GM23338 (cell line): ENCODE data around the gene NSUN3. TPM values are rescaled to one million over a fixed set of nuclear protein-coding genes. Genes with fewer than 3 reads are reported as not detected.

Experiments used
- ATAC-seq: fragments of 200-7000 bp; cut with Tn5 transposase; 3 replicates; pipeline ENCODE4 v1.9.1; 2020
- DNase-seq: peaks from one replicate; pipeline ENCODE4 v3.0.0-alpha.2; 2015; ENCODE audit warnings: low spot score
- H2AFZ ChIP-seq: fragments of 200-600 bp; sonication (generic); 2 replicates; pipeline ENCODE4 v1.8.0; 2016; ENCODE audit warnings: antibody characterized with exemption, mild to moderate bottlenecking, moderate library complexity
- H3F3A ChIP-seq: fragments of 200-600 bp; sonication (generic); replicated peaks from 2 replicates; pipeline ENCODE4 v1.8.0; 2017; ENCODE audit warnings: antibody characterized with exemption, mixed run types, low read depth
- H3K27ac ChIP-seq: fragments of 200-600 bp; sonication (generic); 2 replicates; pipeline ENCODE4 v1.6.1; 2016; ENCODE audit warnings: low read depth
- H3K27me3 ChIP-seq: fragments of 200-600 bp; sonication (generic); 2 replicates; pipeline ENCODE4 v1.8.0; 2016; ENCODE audit warnings: mild to moderate bottlenecking, mixed run types, moderate library complexity; ENCODE audit not compliant: insufficient read depth
- H3K36me3 ChIP-seq: fragments of 200-600 bp; sonication (generic); 2 replicates; pipeline ENCODE4 v1.8.0; 2016; ENCODE audit warnings: mild to moderate bottlenecking; ENCODE audit not compliant: insufficient read depth
- H3K4me1 ChIP-seq: fragments of 200-600 bp; sonication (generic); 2 replicates; pipeline ENCODE4 v1.8.0; 2016; ENCODE audit warnings: mild to moderate bottlenecking, moderate library complexity; ENCODE audit not compliant: insufficient read depth
- H3K4me2 ChIP-seq: fragments of 200-600 bp; sonication (generic); 2 replicates; pipeline ENCODE4 v1.7.1; 2017; ENCODE audit warnings: mixed run types
- H3K4me3 ChIP-seq: fragments of 200-600 bp; sonication (generic); 2 replicates; pipeline ENCODE4 v1.6.1; 2016; ENCODE audit warnings: mixed run types
- H3K79me2 ChIP-seq: fragments of 200-600 bp; sonication (generic); replicated peaks from 2 replicates; pipeline ENCODE4 v1.8.0; 2017; ENCODE audit warnings: mild to moderate bottlenecking; ENCODE audit not compliant: insufficient read depth
- H3K9me2 ChIP-seq: fragments of 200-600 bp; sonication (generic); 2 replicates; pipeline ENCODE4 v1.8.0; 2017; ENCODE audit not compliant: insufficient read depth
- H4K20me1 ChIP-seq: fragments of 200-600 bp; sonication (generic); replicated peaks from 2 replicates; pipeline ENCODE4 v1.8.0; 2017; ENCODE audit warnings: mild to moderate bottlenecking; ENCODE audit not compliant: insufficient read depth
- H3K27ac Mint-ChIP-seq: 2 replicates; pipeline ENCODE4 v1.8.0; 2020; ENCODE audit warnings: inconsistent platforms, mild to moderate bottlenecking, moderate library complexity, mixed read lengths
- H3K27me3 Mint-ChIP-seq: 3 replicates; pipeline ENCODE4 v1.8.0; 2022; ENCODE audit warnings: low read depth, mild to moderate bottlenecking, moderate library complexity, mixed read lengths, inconsistent platforms; ENCODE audit not compliant: insufficient read depth, poor library complexity
- H3K36me3 Mint-ChIP-seq: 3 replicates; pipeline ENCODE4 v1.8.0; 2021; ENCODE audit warnings: low read depth, mild to moderate bottlenecking, inconsistent platforms, moderate library complexity, mixed read lengths
- H3K4me1 Mint-ChIP-seq: 3 replicates; pipeline ENCODE4 v1.8.0; 2020; ENCODE audit warnings: mild to moderate bottlenecking, inconsistent platforms, mixed read lengths
- H3K4me3 Mint-ChIP-seq: 3 replicates; pipeline ENCODE4 v1.8.0; 2021; ENCODE audit warnings: moderate library complexity, mild to moderate bottlenecking, inconsistent platforms, mixed read lengths
- H3K9me3 Mint-ChIP-seq: 3 replicates; pipeline ENCODE4 v1.8.0; 2020; ENCODE audit warnings: moderate library complexity, mild to moderate bottlenecking, inconsistent platforms, mixed read lengths
- CREB1 ChIP-seq: fragments of 250-450 bp; sonication (Bioruptor Pico); IDR thresholded peaks from 2 replicates; pipeline ENCODE4 v1.5.0; 2020; ENCODE audit warnings: low read depth, mild to moderate bottlenecking, moderate library complexity
- CTCF ChIP-seq, 2 experiments: fragments of 200-600 bp in 1 of 2; sonication (generic) in 1 of 2; conservative IDR thresholded peaks; 2 replicates each; pipeline versions ENCODE4 v1.5.1 to v1.6.1; 2016 to 2017; ENCODE audit warnings: antibody characterized with exemption in 2 of 2, low read depth in 2 of 2, mild to moderate bottlenecking in 2 of 2, moderate library complexity in 1 of 2
- ETS1 ChIP-seq: IDR thresholded peaks from 2 replicates; pipeline ENCODE4 v1.6.1; 2016; ENCODE audit warnings: antibody characterized with exemption
- EZH2 ChIP-seq: fragments of 200-600 bp; sonication (generic); IDR thresholded peaks from one replicate; pipeline ENCODE4 v1.8.0; 2017; ENCODE audit warnings: antibody characterized with exemption, mild to moderate bottlenecking, low read depth; ENCODE audit not compliant: unreplicated experiment
- EZH2phosphoT487 ChIP-seq: fragments of 200-600 bp; sonication (generic); IDR thresholded peaks from one replicate; pipeline ENCODE4 v1.8.1; 2018; ENCODE audit warnings: antibody characterized with exemption; ENCODE audit not compliant: unreplicated experiment
- JUNB ChIP-seq: IDR thresholded peaks from one replicate; pipeline ENCODE4 v1.6.1; 2016; ENCODE audit warnings: antibody characterized with exemption; ENCODE audit not compliant: unreplicated experiment
- NANOG ChIP-seq: IDR thresholded peaks from 2 replicates; pipeline ENCODE4 v1.6.1; 2016; ENCODE audit warnings: antibody characterized with exemption, borderline replicate concordance
- POLR2AphosphoS5 ChIP-seq: IDR thresholded peaks from 2 replicates; pipeline ENCODE4 v1.6.1; 2016; ENCODE audit warnings: antibody characterized with exemption, low read depth
- REST ChIP-seq: IDR thresholded peaks from one replicate; pipeline ENCODE4 v1.6.1; 2018; ENCODE audit warnings: antibody characterized with exemption; ENCODE audit not compliant: unreplicated experiment
- STAT1 ChIP-seq: IDR thresholded peaks from one replicate; pipeline ENCODE4 v1.6.1; 2016; ENCODE audit warnings: antibody characterized with exemption; ENCODE audit not compliant: unreplicated experiment
- ZNF114 ChIP-seq: fragments of 250-450 bp; sonication (Bioruptor Pico); IDR thresholded peaks from 2 replicates; pipeline ENCODE4 v1.5.0; 2020; ENCODE audit warnings: mild to moderate bottlenecking, moderate library complexity
- ZNF331 ChIP-seq: fragments of 250-450 bp; sonication (Bioruptor Pico); IDR thresholded peaks from 2 replicates; pipeline ENCODE4 v1.5.0; 2020; ENCODE audit warnings: low read depth, mild to moderate bottlenecking, moderate library complexity
- ZNF462 ChIP-seq: fragments of 250-450 bp; sonication (Bioruptor Pico); IDR thresholded peaks from 2 replicates; pipeline ENCODE4 v1.5.0; 2020; ENCODE audit warnings: mild to moderate bottlenecking, moderate library complexity
- polyA plus RNA-seq: library from polyadenylated mRNA; unstranded; fragments of >200 nt; fragmentation: Nextera tagmentation; extraction: Ambion mirVana; gene quantifications from 2 replicates; pipeline ENCODE4 v1.2.1, GENCODE V29; 2016
- total RNA-seq: library from RNA; depleted of rRNA; stranded (reverse); fragments of >200 nt; shearing (Covaris generic); gene quantifications from 2 replicates; pipeline ENCODE4 v1.2.3, GENCODE V29; 2014

The NSUN3 gene
- total and polyA plus RNA-seq, 2 experiments from 2014 or later: 5.4 to 10.6 TPM

GRCh38 chr3:94117729-94118128 is 54.9 kb downstream of the NSUN3 start:
- ATAC-seq: no peak
- H3K4me1 Mint-ChIP-seq: peaks cover 4% of the 10 kb centered on the region
- H3K27ac Mint-ChIP-seq: peak overlapping the region; percentile 39; the same call in 1 of the 2 replicates

More at GRCh38 chr3:94117729-94118128, 54.9 kb downstream of the NSUN3 start:
- no peak for DNase-seq
- no peak overlapping the region for H3K4me3 ChIP-seq
- no peaks in the 10 kb centered on the region for H3F3A ChIP-seq
- no peaks in the 10 kb centered on the region for H4K20me1 ChIP-seq
- no peaks in the 10 kb centered on the region for H3K36me3 ChIP-seq
- TF ChIP-seq JUNB (no peak), ETS1 (no peak), EZH2 (no peak), REST (no peak), EZH2phosphoT487 (no peak), ZNF331 (CRISPR knock-in tag) (no peak), STAT1 (no peak), ZNF462 (CRISPR knock-in tag) (no peak), ZNF114 (CRISPR knock-in tag) (no peak), CTCF (conservative IDR thresholded peaks at IDR 0.05; ENCODE audit: low read depth in 2 of 2) (no peak), NANOG (no peak), POLR2AphosphoS5 (no peak), CREB1 (CRISPR knock-in tag) (no peak)
- H3K36me3 Mint-ChIP-seq: no peaks in the 10 kb centered on the region
- no peaks in the 10 kb centered on the region for H3K27me3 Mint-ChIP-seq
- no peak overlapping the region for H3K4me2 ChIP-seq
- H2AFZ ChIP-seq: no peak overlapping the region
- H3K27ac ChIP-seq: no peak overlapping the region
- no peaks in the 10 kb centered on the region for H3K27me3 ChIP-seq
- H3K4me3 Mint-ChIP-seq: no peak overlapping the region
- H3K79me2 ChIP-seq: no peaks in the 10 kb centered on the region
- no peaks in the 10 kb centered on the region for H3K4me1 ChIP-seq
- H3K9me2 ChIP-seq: no peaks in the 10 kb centered on the region
- no peaks in the 10 kb centered on the region for H3K9me3 Mint-ChIP-seq
